KMS-11 (cell line): Measurements from ENCODE around the gene PDLIM5.

Source experiments
- H2AFZ ChIP-seq: fragments of 200-600 bp; sonication (generic); 2 replicates; pipeline ENCODE4 v1.6.1; 2016; ENCODE audit warnings: antibody characterized with exemption, mixed run types, low read depth
- H3K27ac ChIP-seq: fragments of 200-600 bp; sonication (generic); 2 replicates; pipeline ENCODE4 v1.6.1; 2016; ENCODE audit warnings: mild to moderate bottlenecking, mixed run types
- H3K27me3 ChIP-seq: fragments of 200-600 bp; sonication (generic); 2 replicates; pipeline ENCODE4 v1.6.1; 2017; ENCODE audit warnings: mild to moderate bottlenecking, low read depth, mixed run types, moderate library complexity; ENCODE audit not compliant: insufficient read depth
- H3K36me3 ChIP-seq: fragments of 200-600 bp; sonication (generic); 2 replicates; pipeline ENCODE4 v1.6.1; 2017; ENCODE audit warnings: mild to moderate bottlenecking, mixed run types; ENCODE audit not compliant: insufficient read depth
- H3K4me1 ChIP-seq: fragments of 200-600 bp; sonication (generic); 2 replicates; pipeline ENCODE4 v1.6.1; 2016; ENCODE audit warnings: mild to moderate bottlenecking, low read depth, mixed run types; ENCODE audit not compliant: poor library complexity, severe bottlenecking
- H3K4me2 ChIP-seq: fragments of 200-600 bp; sonication (generic); 2 replicates; pipeline ENCODE4 v1.7.0; 2016; ENCODE audit warnings: mild to moderate bottlenecking, mixed run types
- H3K4me3 ChIP-seq: fragments of 200-600 bp; sonication (generic); IDR thresholded peaks from 2 replicates; pipeline ENCODE4 v1.6.1; 2017; ENCODE audit warnings: low read depth, low read length, mixed read lengths; ENCODE audit not compliant: insufficient read depth
- H3K79me2 ChIP-seq: fragments of 200-600 bp; sonication (generic); 2 replicates; pipeline ENCODE4 v1.6.1; 2016; ENCODE audit warnings: low read depth, mixed run types; ENCODE audit not compliant: insufficient read depth
- H3K9ac ChIP-seq: fragments of 200-600 bp; sonication (generic); 2 replicates; pipeline ENCODE4 v1.6.1; 2016; ENCODE audit warnings: mild to moderate bottlenecking, mixed run types
- H4K20me1 ChIP-seq: fragments of 200-600 bp; sonication (generic); 2 replicates; pipeline ENCODE4 v1.6.1; 2016; ENCODE audit warnings: mild to moderate bottlenecking, mixed run types; ENCODE audit not compliant: insufficient read depth
- TF ChIP-seq, protein P1 (sequence below): fragments of 200-600 bp; sonication (generic); conservative IDR thresholded peaks from 2 replicates; pipeline ENCODE4 v1.6.1; 2017; ENCODE audit warnings: low read depth, mild to moderate bottlenecking, antibody characterized with exemption, low read length, moderate library complexity, mixed read lengths

The PDLIM5 gene

DNA sequence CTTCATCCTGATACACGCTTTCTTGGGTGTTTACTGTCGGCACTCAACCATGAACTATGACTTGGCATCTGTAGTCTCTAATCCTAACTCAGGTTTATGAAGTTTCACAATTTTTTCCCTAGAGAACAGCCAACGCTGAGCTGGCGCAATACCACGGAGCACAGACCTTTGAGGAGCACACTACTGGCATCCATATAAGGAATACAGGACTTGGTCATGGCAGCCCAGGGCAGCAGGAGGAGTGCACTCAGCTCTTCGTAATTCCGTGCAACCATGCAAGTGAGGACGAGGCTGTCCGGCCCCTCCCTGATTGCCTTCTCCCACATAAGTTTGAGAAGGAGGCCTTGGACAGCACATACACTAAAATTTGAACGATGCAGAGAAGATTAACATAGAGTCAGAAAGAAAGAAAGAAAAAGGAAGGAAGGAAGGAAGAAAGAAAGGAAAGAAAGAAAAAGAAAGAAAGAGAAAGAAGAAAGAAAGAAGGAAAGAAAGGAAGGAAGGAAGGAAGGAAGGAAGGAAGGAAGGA lies 41.0 kb upstream of the PDLIM5 start:
- no peak overlapping the region for H3K9ac ChIP-seq
- H3K36me3 ChIP-seq, result no peaks in the 10 kb centered on the region
- H2AFZ ChIP-seq, result no peak overlapping the region
- H3K27ac ChIP-seq, result no peak overlapping the region
- H3K4me3 ChIP-seq, result no peak overlapping the region
- H3K4me1 ChIP-seq, result no peaks in the 10 kb centered on the region
- no peak overlapping the region for H3K4me2 ChIP-seq
- H4K20me1 ChIP-seq, result no peaks in the 10 kb centered on the region
- H3K27me3 ChIP-seq, result no peaks in the 10 kb centered on the region
- TF ChIP-seq, protein P1, sequence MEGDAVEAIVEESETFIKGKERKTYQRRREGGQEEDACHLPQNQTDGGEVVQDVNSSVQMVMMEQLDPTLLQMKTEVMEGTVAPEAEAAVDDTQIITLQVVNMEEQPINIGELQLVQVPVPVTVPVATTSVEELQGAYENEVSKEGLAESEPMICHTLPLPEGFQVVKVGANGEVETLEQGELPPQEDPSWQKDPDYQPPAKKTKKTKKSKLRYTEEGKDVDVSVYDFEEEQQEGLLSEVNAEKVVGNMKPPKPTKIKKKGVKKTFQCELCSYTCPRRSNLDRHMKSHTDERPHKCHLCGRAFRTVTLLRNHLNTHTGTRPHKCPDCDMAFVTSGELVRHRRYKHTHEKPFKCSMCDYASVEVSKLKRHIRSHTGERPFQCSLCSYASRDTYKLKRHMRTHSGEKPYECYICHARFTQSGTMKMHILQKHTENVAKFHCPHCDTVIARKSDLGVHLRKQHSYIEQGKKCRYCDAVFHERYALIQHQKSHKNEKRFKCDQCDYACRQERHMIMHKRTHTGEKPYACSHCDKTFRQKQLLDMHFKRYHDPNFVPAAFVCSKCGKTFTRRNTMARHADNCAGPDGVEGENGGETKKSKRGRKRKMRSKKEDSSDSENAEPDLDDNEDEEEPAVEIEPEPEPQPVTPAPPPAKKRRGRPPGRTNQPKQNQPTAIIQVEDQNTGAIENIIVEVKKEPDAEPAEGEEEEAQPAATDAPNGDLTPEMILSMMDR, result no peak
- no peaks in the 10 kb centered on the region for H3K79me2 ChIP-seq

DNA sequence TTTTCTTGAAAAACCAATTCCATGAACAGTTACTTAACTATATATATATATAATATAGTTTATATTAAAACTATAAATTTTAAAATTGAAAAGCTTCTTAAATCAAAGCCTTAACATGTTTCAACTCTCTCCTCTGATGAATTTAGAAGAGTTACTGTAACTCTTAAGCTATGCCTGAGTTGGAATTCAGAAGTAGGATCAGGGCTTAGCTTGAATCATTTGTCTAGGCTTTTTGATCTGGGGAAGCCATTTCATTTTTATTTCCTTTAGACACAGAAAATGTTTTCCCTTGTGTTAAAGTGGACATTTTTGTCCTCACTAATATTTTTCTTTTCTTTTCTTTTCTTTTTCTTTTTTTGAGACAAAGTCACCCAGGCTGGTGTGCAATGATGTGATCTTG lies 40.4 kb upstream of the PDLIM5 start:
- H3K9ac ChIP-seq, result no peak overlapping the region
- no peaks in the 10 kb centered on the region for H3K4me1 ChIP-seq
- H3K36me3 ChIP-seq, result no peaks in the 10 kb centered on the region
- H4K20me1 ChIP-seq, result no peaks in the 10 kb centered on the region
- TF ChIP-seq, protein P1, result no peak
- H3K4me3 ChIP-seq, result no peak overlapping the region
- H3K27me3 ChIP-seq, result no peaks in the 10 kb centered on the region
- H3K27ac ChIP-seq, result no peak overlapping the region
- H3K79me2 ChIP-seq, result no peaks in the 10 kb centered on the region
- H3K4me2 ChIP-seq, result no peak overlapping the region
- no peak overlapping the region for H2AFZ ChIP-seq

DNA sequence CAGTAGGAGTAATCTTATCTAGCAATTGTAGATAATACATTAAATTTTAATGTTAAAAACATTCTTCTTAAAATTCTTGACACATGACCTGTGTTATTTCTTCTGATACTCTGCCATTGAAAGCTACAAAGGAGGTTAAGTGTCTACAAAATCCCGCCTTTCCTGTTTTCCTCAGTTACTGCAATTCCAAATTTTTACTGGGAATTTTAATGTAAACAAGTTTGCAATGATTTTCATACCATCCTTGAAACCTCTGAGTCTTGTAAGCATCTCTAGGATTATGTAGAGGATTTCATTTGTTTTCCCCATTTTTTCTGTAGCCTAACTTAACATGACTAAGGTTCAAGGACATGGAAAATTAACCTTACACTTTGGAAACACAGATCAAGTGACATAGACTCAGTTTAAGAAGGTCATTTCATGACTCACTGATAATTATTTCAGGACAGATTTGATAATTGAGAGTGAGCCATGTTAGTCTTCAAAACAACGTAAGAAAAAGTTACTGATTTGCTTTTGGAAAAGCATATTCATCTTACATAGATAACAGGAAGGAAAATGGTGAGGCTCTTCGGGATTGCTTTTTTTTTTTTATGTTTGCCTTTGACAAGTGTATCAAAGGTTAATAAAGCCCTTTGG lies 39.6 kb upstream of the PDLIM5 start:
- Histone ChIP-seq H3K4me3 (no peak overlapping the region), H3K27ac (no peak overlapping the region), H3K4me1 (no peaks in the 10 kb centered on the region), H4K20me1 (no peaks in the 10 kb centered on the region), H3K4me2 (no peak overlapping the region), H3K79me2 (no peaks in the 10 kb centered on the region), H3K36me3 (no peaks in the 10 kb centered on the region), H3K9ac (no peak overlapping the region), H2AFZ (no peak overlapping the region), H3K27me3 (no peaks in the 10 kb centered on the region)
- TF ChIP-seq, protein P1, result no peak

DNA sequence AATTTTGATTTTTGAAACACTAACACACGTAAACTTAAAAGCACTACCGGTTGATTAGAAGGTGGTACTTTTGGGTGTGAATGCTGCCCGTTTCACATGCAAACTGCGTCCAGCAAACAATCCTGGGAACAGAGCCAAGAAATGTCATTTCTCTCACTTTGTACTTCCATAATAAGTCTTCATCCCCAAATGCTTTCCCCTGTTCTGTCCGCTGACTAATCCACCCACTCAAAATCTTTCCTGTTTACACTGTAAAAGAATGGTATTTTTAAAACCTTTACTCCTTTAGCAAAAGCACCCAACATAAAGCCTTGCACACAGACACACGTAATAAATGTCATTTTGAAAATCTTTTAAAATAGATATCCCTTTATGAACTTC lies 39.1 kb upstream of the PDLIM5 start:
- H3K36me3 ChIP-seq, result no peaks in the 10 kb centered on the region
- H3K27ac ChIP-seq, result no peak overlapping the region
- H3K4me1 ChIP-seq, result no peaks in the 10 kb centered on the region
- H3K27me3 ChIP-seq, result no peaks in the 10 kb centered on the region
- no peak overlapping the region for H3K9ac ChIP-seq
- H3K4me3 ChIP-seq, result no peak overlapping the region
- no peak overlapping the region for H3K4me2 ChIP-seq
- TF ChIP-seq, protein P1, result no peak
- no peaks in the 10 kb centered on the region for H3K79me2 ChIP-seq
- no peak overlapping the region for H2AFZ ChIP-seq
- H4K20me1 ChIP-seq, result no peaks in the 10 kb centered on the region
